Pancreas (tissue), 10 donors: ENCODE measurements around the gene SCAMP5. TPM values are rescaled to one million over a fixed set of nuclear protein-coding genes. Genes with fewer than 3 reads are reported as not detected.

Experiments
- ATAC-seq, 4 donors: fragments of 200-7000 bp; cut with Tn5 transposase; one replicate each; pipeline versions ENCODE4 v1.8.0 to v1.9.1; 2020; ENCODE audit warnings: mild to moderate bottlenecking in 4 of 4, moderate library complexity in 4 of 4
- DNase-seq, 6 donors: peaks; one replicate each; pipeline ENCODE4 v3.0.0-alpha.2; 2020
- FAIRE-seq: peaks from 2 replicates; lab custom pipeline; 2012; peaks lifted over from hg19 to GRCh38; lab: Jason Lieb, UNC
- H3K27ac ChIP-seq, 4 donors: fragments of 200-600 bp; sonication (generic); 1 replicate in 3 of 4; 2 replicates in 1 of 4; pipeline versions ENCODE4 v1.5.0 to v1.8.0; 2020
- H3K27me3 ChIP-seq, 4 donors: fragments of 200-600 bp; one replicate each; pipeline ENCODE4 v1.8.0; 2021
- H3K36me3 ChIP-seq, 3 donors: fragments of 200-600 bp; sonication (generic) in 1 of 3; one replicate each; pipeline versions ENCODE4 v1.5.0 to v1.8.0; 2020 to 2021
- H3K4me1 ChIP-seq, 3 donors: fragments of 200-600 bp; one replicate each; pipeline ENCODE4 v1.8.0; 2021
- H3K4me3 ChIP-seq, 4 donors: fragments of 200-600 bp; sonication (generic) in 2 of 4; one replicate each; pipeline versions ENCODE4 v1.5.0 to v1.8.0; 2020 to 2021
- H3K9me3 ChIP-seq, 4 donors: fragments of 200-600 bp; one replicate each; pipeline ENCODE4 v1.8.0; 2021
- CTCF ChIP-seq, 4 donors: fragments of 200-600 bp; sonication (generic) in 3 of 4; IDR thresholded peaks; one replicate each; pipeline versions ENCODE4 v1.5.0 to v1.8.0; 2021; ENCODE audit warnings: antibody characterized with exemption in 4 of 4
- WGBS, 2 donors: extraction: QIAGEN DNeasy Blood & Tissue Kit; methylation state at CpG; one replicate each; pipeline ENCODE4 v1.1.7; 2013; 5-methylcytosine and 5-hydroxymethylcytosine counted together
- intact Hi-C, 3 donors: fragments of 100-400 bp; cut with DNase I; formaldehyde crosslinking; loops; one replicate each; pipeline versions ENCODE4 v1.11.1 to v1.14.2; 2022
- polyA plus RNA-seq, 2 donors: library from polyadenylated mRNA; stranded (reverse); fragments of 200-250 nt; gene quantifications; one replicate each; pipeline ENCODE4 v1.2.3, GENCODE V29; 2013
- total RNA-seq, 6 donors: library from RNA; stranded (reverse); fragmentation: NEBNext Ultra II Directional in 4 of 6; extraction: Animal tissue kit (Norgen Biotek cat#: 25700) in 4 of 6; gene quantifications; one replicate each; pipeline versions ENCODE4 v1.2.1 to v1.2.4, GENCODE V29; 2021 to 2023
- donor health status: healthy with polysubstance abuse.
- donor health status: DM: no; HTN: no; CAD: no; lungs with moderate emphysema.
- donor health status: DM: no; HTN: no; CAD: no.
- donor health status: control.
- donor health status: control.
- donor health status: Bipolar disorder and iron deficiency.
- donor health status: DM: yes; HTN: yes; CAD: no.
- donor health status: DM: no; HTN: no; CAD: no.
- donor health status: DM: no; HTN: no; CAD: no.
- donor health status: DM: yes; HTN: yes; CAD: no.

The SCAMP5 gene
- total and polyA plus RNA-seq, 8 donors = 24.5 to 59.2 (median 38.8) TPM

- WGBS, 2 donors = 94 to 96% methylated on average over 9 of the region's 9 CpGs
- H3K9me3 ChIP-seq = no peaks in the 10 kb centered on the region
- peaks cover 0 to 11% (median 0%) of the 10 kb centered on the region in 3 donors for H3K4me1 ChIP-seq
- no peaks in the 10 kb centered on the region for H3K27me3 ChIP-seq
- H3K27ac ChIP-seq = no peak overlapping the region
- ATAC-seq = no peak
- no peak for FAIRE-seq
- H3K4me3 ChIP-seq = no peak overlapping the region
- peak in 2 of 6 donors; percentile 5 to 12 for DNase-seq
- no peak for TF ChIP-seq CTCF (IDR thresholded peaks at IDR 0.05)
- intact Hi-C loops = no loop called here
- H3K36me3 ChIP-seq = no peaks in the 10 kb centered on the region
Observed at GRCh38 chr15:75063889-75064288, 68.5 kb downstream of the SCAMP5 start.

GRCh38 chr15:75064846-75065245 is 69.5 kb downstream of the SCAMP5 start:
- no peaks in the 10 kb centered on the region for H3K27me3 ChIP-seq
- WGBS, 2 donors = 57 to 74% methylated on average over 2 of the region's 2 CpGs
- no peak for TF ChIP-seq CTCF (IDR thresholded peaks at IDR 0.05)
- no peak for FAIRE-seq
- intact Hi-C loops = no loop called here
- H3K4me3 ChIP-seq = no peak overlapping the region
- peak overlapping the region in 3 of 4 donors; percentile 49 to 67 (median 58) for H3K27ac ChIP-seq
- no peak for DNase-seq
- H3K36me3 ChIP-seq = no peaks in the 10 kb centered on the region
- no peak for ATAC-seq
- no peaks in the 10 kb centered on the region for H3K9me3 ChIP-seq
- H3K4me1 ChIP-seq = peaks cover 0 to 11% (median 0%) of the 10 kb centered on the region in 3 donors

GRCh38 chr15:75065467-75065850 is 70.1 kb downstream of the SCAMP5 start:
- ATAC-seq = peak; percentile 17 to 66 (median 48)
- H3K9me3 ChIP-seq = no peaks in the 10 kb centered on the region
- WGBS, 2 donors = 31 to 46% methylated on average over 1 of the region's 1 CpG
- H3K4me3 ChIP-seq = no peak overlapping the region
- H3K36me3 ChIP-seq = no peaks in the 10 kb centered on the region
- peaks cover 0 to 11% (median 0%) of the 10 kb centered on the region in 3 donors for H3K4me1 ChIP-seq
- FAIRE-seq = no peak
- intact Hi-C loops = no loop called here
- no peaks in the 10 kb centered on the region for H3K27me3 ChIP-seq
- peak overlapping the region in 3 of 4 donors; percentile 49 to 67 (median 58) for H3K27ac ChIP-seq
- DNase-seq = peak in 1 of 6 donors; percentile 17
- TF ChIP-seq CTCF (IDR thresholded peaks at IDR 0.05) = no peak

GRCh38 chr15:75065851-75066509 is 70.6 kb downstream of the SCAMP5 start:
- Histone ChIP-seq H3K4me3 (no peak overlapping the region), H3K9me3 (no peaks in the 10 kb centered on the region), H3K27me3 (no peaks in the 10 kb centered on the region), H3K4me1 (peaks cover 0 to 11% (median 0%) of the 10 kb centered on the region in 3 donors), H3K27ac (peak overlapping the region in 3 of 4 donors; percentile 49 to 67 (median 58)), H3K36me3 (no peaks in the 10 kb centered on the region)
- TF ChIP-seq CTCF (IDR thresholded peaks at IDR 0.05) = no peak
- intact Hi-C loops = no loop called here
- ATAC-seq (peak in 3 of 4 donors; percentile 14 to 50 (median 29)), FAIRE-seq (no peak), DNase-seq (no peak)
- 49 to 51% methylated on average over 6 of the region's 6 CpGs for WGBS, 2 donors
